ENCODE measurements around the gene KCTD7.
A peak's percentile ranks its signal among the peaks of the same experiment; 100 is the strongest.
"Not testable (repeated sequence)": the region's sequence is repeated elsewhere in the genome, so short reads cannot be mapped to it uniquely, and the experiment has no call there.

KCTD7 gene

DNA sequence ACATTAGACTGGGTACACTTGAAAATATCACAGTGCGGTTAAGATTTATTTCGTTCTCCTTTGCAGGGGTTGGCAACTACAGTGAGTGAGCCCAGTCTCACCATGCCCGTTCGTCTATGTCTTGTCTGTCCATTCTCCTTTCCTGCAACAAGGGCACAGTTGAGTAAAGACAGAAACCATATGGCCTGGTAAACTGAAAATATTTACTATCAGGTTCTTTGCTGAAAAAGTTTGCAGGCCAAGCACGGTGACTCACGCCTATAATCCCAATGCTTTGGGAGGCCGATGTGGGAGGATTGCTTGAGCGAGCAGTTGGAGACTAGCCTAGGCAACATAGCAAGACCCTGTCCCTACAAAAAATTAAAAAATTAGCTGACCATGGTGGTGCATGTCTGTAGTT, 11.4 kb upstream of the KCTD7 start:
- no peak for DNase-seq (ENCODE audit: low spot score)

GRCh38 chr7:66619341-66619948, 9.2 kb upstream of the KCTD7 start:
- DNase-seq (ENCODE audit: low spot score): not testable (repeated sequence)

DNA sequence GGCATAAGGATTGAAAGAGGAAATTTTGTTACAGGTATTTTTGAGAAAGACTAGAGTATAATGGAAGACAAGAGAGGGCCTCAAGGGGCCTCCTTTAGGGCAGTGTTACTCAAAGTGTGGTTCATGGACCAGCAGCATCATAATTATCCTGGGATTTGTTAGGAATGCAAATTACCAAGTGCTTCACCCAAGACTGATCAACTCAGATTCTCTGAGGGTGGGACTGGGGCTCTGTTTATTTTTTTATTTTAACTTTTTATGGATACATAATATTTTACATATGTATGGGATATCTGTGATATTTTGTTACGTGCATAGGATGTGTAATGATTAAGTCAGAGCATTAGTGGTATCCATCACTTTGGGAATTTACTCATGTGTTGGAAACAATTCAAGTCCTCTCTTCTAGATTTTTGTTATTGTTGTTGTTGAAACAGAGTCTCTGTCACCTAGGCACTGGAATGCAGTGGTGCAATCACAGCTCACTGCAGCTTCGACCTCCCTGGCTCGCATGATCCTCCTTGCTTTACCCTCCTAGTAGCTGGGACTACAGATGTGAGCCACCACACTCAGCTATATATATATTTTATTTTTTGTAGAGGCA, 2.2 kb upstream of the KCTD7 start:
- no peak for DNase-seq (ENCODE audit: low spot score)

- DNase-seq (ENCODE audit: low spot score): no peak
These were observed 1.5 kb upstream of the KCTD7 start for GRCh38 chr7:66627151-66627681.

DNA sequence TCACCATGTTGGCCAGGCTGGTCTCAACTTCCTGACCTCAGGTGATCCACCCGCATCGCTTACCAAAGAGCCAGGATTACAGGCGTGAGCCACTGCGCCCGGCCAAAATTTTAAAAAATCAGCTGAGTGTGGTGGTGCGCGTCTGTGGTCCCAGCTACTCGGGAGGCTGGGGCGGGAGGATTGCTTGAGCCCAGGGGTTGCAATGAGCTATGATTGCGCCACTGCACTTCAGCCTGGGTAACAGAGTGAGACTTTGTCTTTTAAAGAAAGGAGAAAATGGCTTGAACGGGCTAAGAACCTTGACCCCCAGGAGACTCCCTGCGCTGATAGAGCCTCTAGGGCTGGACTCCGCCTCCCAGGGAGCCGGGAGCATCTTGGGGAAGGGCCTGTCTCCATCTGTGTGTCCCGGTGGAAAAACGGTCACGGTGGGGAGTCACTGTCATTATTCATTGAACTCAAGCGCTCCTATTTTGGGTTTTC, 760 bp upstream of the KCTD7 start:
- peak; percentile 85 for DNase-seq (ENCODE audit: low spot score)

DNA sequence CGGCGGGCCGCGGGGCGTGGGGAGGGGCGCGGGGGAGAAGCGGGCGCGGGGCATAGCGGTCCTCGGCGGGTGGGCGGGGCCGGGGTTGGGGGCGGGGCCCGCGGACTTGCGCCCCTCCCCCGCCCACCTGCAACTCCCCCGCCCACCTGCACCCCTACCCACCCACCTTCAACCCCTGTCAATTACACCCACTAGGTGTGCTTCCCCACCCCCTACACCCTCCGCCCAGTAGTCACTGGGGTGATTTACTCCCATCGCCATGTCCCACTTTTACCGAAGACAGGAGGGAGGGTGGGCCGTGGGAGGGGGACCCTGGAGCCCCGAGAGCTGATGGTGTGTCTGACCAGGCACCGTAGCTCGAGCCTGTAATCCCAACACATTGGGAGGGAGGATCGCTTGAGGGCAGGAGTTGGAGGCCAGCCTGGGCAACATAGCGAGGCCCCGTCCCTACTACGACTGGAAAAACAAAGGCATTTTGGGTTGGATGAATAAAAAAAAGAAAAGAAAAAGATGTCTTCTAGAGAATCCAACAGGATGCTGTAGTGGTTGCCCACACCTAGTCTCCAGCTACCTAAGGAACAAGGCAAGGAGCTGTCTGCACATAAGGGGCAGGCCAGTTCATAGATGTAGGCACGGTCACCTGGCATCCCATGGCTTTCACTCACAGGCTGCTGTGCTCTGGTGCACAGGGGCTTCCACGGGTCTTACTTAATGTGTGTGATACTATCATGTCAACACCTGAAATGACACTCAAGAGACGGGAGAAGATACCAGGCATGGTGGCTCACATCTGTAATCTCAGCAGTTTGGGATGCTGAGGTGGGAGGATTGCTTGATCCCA, 761 bp downstream of the KCTD7 start:
- no peak for DNase-seq (ENCODE audit: low spot score)

- DNase-seq (ENCODE audit: low spot score): no peak
These were observed 1.9 kb downstream of the KCTD7 start for GRCh38 chr7:66630531-66630930.

DNA sequence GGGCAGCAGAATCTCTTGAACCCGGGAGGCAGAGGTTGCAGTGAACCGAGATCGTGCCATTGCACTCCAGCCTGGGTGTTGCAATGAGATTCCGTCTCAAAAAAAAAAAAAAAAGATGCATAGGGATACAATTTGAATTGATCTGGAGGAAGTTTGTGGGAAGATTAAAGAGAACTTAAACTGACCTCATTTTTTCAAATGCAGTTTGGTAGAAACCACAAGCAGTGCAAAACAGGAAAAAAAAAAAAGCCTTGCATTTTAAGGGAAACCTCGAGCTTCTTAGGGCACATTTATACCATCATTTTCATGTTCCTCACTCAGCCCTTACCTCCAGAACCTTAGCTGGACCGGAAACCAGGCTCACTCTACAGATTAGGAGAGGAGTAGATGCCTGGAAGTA, 2.8 kb downstream of the KCTD7 start:
- DNase-seq (ENCODE audit: low spot score): no peak

DNA sequence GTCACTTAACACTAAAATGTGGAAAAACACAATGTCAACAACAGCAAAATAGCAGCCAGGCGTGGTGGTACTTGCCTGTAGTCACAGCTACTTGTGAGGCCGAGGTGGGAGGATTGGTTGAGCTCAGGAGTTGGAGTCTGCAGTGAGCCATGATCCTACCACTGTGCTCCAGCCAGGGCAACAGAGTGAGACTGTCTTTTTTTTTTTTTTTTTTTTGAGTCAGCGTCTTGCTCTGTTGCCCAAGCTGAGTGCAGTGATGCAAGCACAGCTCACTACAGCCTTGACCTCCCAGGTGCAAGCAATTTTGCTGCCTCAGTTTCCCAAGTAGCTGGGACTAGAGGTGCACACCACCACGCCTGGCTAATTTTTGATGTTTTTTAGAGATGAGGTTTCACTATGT, 6.1 kb downstream of the KCTD7 start:
- DNase-seq (ENCODE audit: low spot score): no peak

DNA sequence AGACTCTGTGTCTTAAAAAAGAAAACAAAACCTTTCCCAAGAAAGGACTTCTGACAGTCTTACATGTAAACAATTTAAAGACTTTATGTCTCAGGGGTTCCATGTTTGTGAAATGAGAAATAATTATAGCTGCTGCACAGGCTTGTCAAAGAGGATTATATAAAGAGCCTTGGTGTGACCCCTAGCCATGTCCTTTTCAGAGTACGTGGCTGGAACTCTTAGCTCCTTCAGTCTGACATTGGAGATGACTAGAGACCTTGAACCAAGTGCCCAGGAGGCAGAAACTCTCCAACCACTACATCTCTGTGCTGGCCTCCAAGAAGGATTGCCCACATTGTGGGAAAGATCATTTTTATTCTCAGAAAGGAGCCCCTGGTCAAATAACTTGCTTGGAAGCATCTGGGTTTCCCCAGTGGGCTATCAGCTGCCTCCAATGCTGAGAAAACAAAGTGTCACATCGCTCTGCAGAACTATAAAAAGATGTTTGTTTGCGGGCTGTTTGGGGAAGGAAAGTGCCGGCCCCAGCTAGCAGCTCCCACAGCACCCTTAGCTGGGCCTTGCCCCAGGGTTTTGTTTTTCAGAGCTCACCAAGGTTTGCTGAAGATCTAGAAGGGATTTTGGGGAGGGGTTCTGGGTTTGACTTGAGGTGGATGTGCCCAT, 6.8 kb downstream of the KCTD7 start:
- not testable (repeated sequence) for DNase-seq (ENCODE audit: low spot score)

- peak; percentile 66 for DNase-seq (ENCODE audit: low spot score)
These were observed 7.4 kb downstream of the KCTD7 start for GRCh38 chr7:66635982-66636546.

DNA sequence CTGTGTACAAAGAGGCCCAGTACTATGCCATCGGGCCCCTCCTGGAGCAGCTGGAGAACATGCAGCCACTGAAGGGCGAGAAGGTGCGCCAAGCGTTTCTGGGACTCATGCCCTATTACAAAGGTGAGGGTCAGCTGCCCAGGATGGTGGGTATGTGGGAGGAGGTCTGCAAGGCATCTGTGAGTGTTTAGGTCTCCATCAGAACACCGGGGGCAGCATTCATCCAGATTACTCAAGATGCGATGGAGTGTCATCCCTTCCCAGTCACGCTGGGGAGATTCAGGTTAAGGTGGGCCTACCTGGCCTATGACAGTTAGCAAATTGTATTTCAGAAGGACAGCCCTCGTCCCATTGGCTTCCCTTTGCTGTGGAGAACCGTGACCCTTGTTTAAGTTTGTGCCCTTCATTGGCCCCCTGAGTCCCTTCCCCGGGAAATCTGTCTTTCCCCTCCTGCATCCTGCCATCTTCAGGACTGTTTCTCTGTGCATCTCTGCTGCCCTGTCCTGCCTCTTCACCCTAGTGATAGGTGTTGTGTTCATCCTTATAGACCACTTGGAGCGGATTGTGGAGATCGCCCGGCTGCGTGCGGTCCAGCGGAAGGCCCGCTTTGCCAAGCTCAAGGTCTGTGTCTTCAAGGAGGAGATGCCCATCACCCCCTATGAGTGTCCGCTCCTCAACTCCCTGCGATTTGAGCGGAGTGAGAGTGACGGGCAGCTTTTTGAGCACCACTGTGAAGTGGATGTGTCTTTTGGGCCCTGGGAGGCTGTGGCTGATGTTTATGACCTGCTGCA, 9.8 kb downstream of the KCTD7 start:
- no peak for DNase-seq (ENCODE audit: low spot score)

DNA sequence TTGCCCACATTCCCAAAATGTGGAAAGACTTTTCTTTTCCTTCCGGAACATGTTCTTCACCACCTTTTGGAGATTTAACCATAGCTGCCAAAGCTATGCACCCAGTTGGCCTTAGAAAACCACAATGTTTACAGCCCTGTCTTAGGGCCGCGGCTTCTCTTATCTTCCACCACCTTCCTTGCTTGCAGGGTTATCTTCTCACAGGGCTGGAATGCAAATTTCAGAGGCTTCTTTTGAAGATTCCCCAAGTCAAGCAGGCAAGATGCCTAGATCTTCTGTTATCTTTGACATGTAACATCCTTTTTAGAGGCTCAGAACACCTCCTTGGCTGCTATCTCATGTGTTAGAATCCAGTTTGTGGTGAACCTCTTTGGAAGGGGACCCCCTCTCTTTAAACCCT, 11.1 kb downstream of the KCTD7 start:
- no peak for DNase-seq (ENCODE audit: low spot score)

- no peak for DNase-seq (ENCODE audit: low spot score)
These were observed 12.3 kb downstream of the KCTD7 start for GRCh38 chr7:66640802-66641525.

GRCh38 chr7:66641526-66641871, 12.8 kb downstream of the KCTD7 start:
- DNase-seq (ENCODE audit: low spot score): no peak

DNA sequence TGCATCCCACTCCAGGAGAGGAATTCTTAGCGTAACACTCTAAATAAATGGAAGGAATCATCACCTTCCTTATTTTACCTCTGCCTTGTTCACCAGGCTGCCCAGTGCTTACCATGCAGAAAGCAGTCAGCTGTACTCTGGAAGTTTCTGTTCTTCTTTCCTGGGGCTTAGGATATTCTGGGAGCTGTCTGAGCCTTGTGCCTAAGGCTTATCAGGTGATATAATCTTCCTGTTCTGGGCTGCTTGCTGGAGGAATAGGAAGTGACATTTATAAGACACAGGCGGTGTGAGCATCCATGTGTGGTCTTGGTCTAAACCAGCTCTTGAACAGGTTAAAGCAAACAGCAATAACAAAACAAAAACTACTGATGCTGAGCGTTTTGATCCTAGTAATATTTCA, 13.5 kb downstream of the KCTD7 start:
- DNase-seq (ENCODE audit: low spot score): no peak

DNA sequence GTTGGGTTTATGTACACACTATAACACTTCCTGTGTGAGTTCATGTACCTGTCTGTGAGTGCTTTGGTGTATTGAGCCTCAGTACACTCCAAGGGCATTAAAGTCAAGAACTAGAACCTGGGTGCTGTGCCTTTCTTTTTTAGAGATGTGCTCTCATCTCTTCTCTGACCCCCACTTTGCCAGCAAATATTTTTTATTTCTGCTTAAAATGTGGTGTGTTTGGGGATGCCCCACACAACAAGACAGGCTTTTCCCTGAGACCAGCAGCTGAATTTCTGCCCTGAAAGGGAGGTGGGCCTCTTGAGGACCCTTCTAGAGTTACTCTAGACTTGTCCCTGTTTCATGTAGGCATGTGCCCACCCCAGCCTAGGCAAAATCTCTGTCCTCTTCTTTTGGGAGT, 14.3 kb downstream of the KCTD7 start:
- no peak for DNase-seq (ENCODE audit: low spot score)

DNA sequence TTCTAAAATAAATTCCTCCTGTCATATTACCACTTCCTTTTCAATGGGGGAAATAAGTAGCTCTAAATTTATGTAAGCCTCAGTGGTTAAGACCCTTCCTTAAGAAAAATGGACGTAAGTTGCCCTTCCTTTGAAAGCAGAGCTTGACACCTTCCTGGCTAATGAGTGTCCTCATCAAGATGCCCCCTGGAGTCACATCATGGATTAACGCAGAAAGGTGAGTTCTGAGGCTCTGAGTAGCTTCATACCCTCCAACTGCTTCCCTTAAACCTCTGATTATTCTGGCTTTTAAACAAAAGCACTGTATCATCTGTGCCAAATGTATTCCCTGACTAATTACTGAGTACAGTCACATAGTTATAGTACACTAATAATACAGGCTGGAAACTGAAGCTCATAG, 14.7 kb downstream of the KCTD7 start:
- no peak for DNase-seq (ENCODE audit: low spot score)

GRCh38 chr7:66651026-66651425, 22.3 kb downstream of the KCTD7 start:
- not testable (repeated sequence) for DNase-seq (ENCODE audit: low spot score)

- DNase-seq (ENCODE audit: low spot score): not testable (repeated sequence)
These were observed 25.1 kb downstream of the KCTD7 start for GRCh38 chr7:66653719-66654274.
